Panc1 (cell line): ENCODE data around the gene GMDS. TPM values are rescaled to one million over a fixed set of nuclear protein-coding genes. Genes with fewer than 3 reads are reported as not detected.

ENCODE experiments used
- ATAC-seq: fragments of 200-7000 bp; cut with Tn5 transposase; 2 replicates; pipeline ENCODE4 v1.9.1; 2020; ENCODE audit warnings: mild to moderate bottlenecking, moderate library complexity
- BruUV-seq: library from RNA; stranded (reverse); fragments of 400-500 nt; replicated peaks from 2 replicates; lab custom pipeline; 2021; lab: Mats Ljungman, UMichigan
- CTCF ChIA-PET: fragments of 300-600 bp; sonication (Branson Sonifier 250); formaldehyde crosslinking; loops from one replicate; lab custom pipeline; 2022; ENCODE audit warnings: antibody characterized with exemption; lab: Charles Lee
- POLR2A ChIA-PET: fragments of 300-600 bp; sonication (Branson Sonifier 250); formaldehyde crosslinking; loops from one replicate; lab custom pipeline; 2022; ENCODE audit warnings: antibody characterized with exemption; lab: Charles Lee
- DNase-seq: peaks from one replicate; pipeline ENCODE4 v3.0.0-alpha.2; 2010; ENCODE audit warnings: low read depth, low spot score
- H3K27ac ChIP-seq: 2 replicates; pipeline ENCODE4 v1.5.1; 2011; ENCODE audit warnings: mild to moderate bottlenecking, low read length, inconsistent platforms
- H3K27me3 ChIP-seq: fragments of 200-500 bp; sonication (Bioruptor generic); 2 replicates; pipeline ENCODE4 v1.6.0; 2014; ENCODE audit warnings: low read length, inconsistent platforms; ENCODE audit not compliant: control insufficient read depth, insufficient read depth
- H3K36me3 ChIP-seq: fragments of 200-500 bp; sonication (Bioruptor generic); 2 replicates; pipeline ENCODE4 v1.5.1; 2014; ENCODE audit warnings: inconsistent platforms, mild to moderate bottlenecking, low read length, moderate library complexity; ENCODE audit not compliant: control insufficient read depth, insufficient read depth
- H3K4me1 ChIP-seq: 2 replicates; pipeline ENCODE4 v1.5.1; 2011; ENCODE audit warnings: inconsistent platforms, mild to moderate bottlenecking, low read length, moderate library complexity; ENCODE audit not compliant: control insufficient read depth, insufficient read depth
- H3K4me3 ChIP-seq, 2 experiments: 2 replicates each; pipeline ENCODE4 v1.5.1; 2011 to 2012; ENCODE audit warnings: low read depth in 2 of 2, low read length in 2 of 2, mild to moderate bottlenecking in 2 of 2, inconsistent platforms in 1 of 2, moderate library complexity in 1 of 2
- H3K9me3 ChIP-seq: fragments of 200-500 bp; sonication (Bioruptor generic); 2 replicates; pipeline ENCODE4 v1.5.1; 2014; ENCODE audit warnings: low read depth, mild to moderate bottlenecking, inconsistent platforms, low read length, moderate library complexity; ENCODE audit not compliant: control insufficient read depth, insufficient read depth
- POLR2AphosphoS5 ChIP-seq: IDR thresholded peaks from 2 replicates; pipeline ENCODE4 v1.6.1; 2012; ENCODE audit warnings: mild to moderate bottlenecking, low read depth, low read length, moderate library complexity
- REST ChIP-seq, 2 experiments: IDR thresholded peaks; 2 replicates each; pipeline ENCODE4 v1.6.1; 2011 to 2012; ENCODE audit warnings: low read depth in 2 of 2, control low read depth in 1 of 2, low read length in 1 of 2, mild to moderate bottlenecking in 1 of 2, moderate library complexity in 1 of 2; ENCODE audit not compliant: insufficient read depth in 1 of 2
- SIN3A ChIP-seq: IDR thresholded peaks from 2 replicates; pipeline ENCODE4 v1.6.1; 2012; ENCODE audit warnings: low read depth, mild to moderate bottlenecking, low read length, moderate library complexity, borderline replicate concordance; ENCODE audit not compliant: insufficient read depth
- TCF7L2 ChIP-seq: IDR thresholded peaks from 2 replicates; pipeline ENCODE4 v1.6.1; 2011; ENCODE audit warnings: mild to moderate bottlenecking, low read depth, low read length, inconsistent platforms
- in situ Hi-C: cut with HindIII; loops from 2 replicates; pipeline ENCODE4 v1.10.0; 2016; ENCODE audit warnings: low sequenced_read_pairs, low pct_unique_long_range_greater_than_20kb
- intact Hi-C: fragments of 100-400 bp; cut with micrococcal nuclease; formaldehyde crosslinking; loops from one replicate; pipeline ENCODE4 v1.10.0; 2022; ENCODE audit not compliant: unreplicated experiment
- total RNA-seq: library from RNA; stranded (reverse); gene quantifications from one replicate; pipeline ENCODE4 v1.2.1, GENCODE V29; 2021; ENCODE audit not compliant: unreplicated experiment
- TF ChIP-seq, protein P1 (sequence below): fragments of 450-650 bp; IDR thresholded peaks from 2 replicates; pipeline ENCODE4 v1.5.1; 2017; ENCODE audit warnings: mild to moderate bottlenecking

Gene GMDS
- total RNA-seq, 1 experiment from 2014 or later, result 9.8 TPM

- ATAC-seq (no peak), DNase-seq (no peak)
- Histone ChIP-seq H3K9me3 (no peaks in the 10 kb centered on the region), H3K36me3 (no peaks in the 10 kb centered on the region), H3K4me3 (no peak overlapping the region), H3K27ac (no peak overlapping the region), H3K4me1 (no peaks in the 10 kb centered on the region), H3K27me3 (no peaks in the 10 kb centered on the region)
- intact Hi-C loops (no loop called here), in situ Hi-C loops (no loop called here)
- ChIA-PET POLR2A (no interaction called here), CTCF (no interaction called here)
- TF ChIP-seq POLR2AphosphoS5 (no peak), TCF7L2 (no peak), SIN3A (no peak), REST (IDR thresholded peaks at IDR 0.05; ENCODE audit: insufficient read depth in 1 of 2, low read depth in 2 of 2, low read length in 1 of 2) (no peak)
- TF ChIP-seq, protein P1, sequence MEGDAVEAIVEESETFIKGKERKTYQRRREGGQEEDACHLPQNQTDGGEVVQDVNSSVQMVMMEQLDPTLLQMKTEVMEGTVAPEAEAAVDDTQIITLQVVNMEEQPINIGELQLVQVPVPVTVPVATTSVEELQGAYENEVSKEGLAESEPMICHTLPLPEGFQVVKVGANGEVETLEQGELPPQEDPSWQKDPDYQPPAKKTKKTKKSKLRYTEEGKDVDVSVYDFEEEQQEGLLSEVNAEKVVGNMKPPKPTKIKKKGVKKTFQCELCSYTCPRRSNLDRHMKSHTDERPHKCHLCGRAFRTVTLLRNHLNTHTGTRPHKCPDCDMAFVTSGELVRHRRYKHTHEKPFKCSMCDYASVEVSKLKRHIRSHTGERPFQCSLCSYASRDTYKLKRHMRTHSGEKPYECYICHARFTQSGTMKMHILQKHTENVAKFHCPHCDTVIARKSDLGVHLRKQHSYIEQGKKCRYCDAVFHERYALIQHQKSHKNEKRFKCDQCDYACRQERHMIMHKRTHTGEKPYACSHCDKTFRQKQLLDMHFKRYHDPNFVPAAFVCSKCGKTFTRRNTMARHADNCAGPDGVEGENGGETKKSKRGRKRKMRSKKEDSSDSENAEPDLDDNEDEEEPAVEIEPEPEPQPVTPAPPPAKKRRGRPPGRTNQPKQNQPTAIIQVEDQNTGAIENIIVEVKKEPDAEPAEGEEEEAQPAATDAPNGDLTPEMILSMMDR, result no peak
- BruUV-seq, result no TSS peak
Observed at GRCh38 chr6:1858196-1858595, 387.2 kb downstream of the GMDS start.

- H3K36me3 ChIP-seq, result no peaks in the 10 kb centered on the region
- H3K9me3 ChIP-seq, result no peaks in the 10 kb centered on the region
- no peak overlapping the region for H3K27ac ChIP-seq
- no peak overlapping the region for H3K4me3 ChIP-seq
- TF ChIP-seq, protein P1, result no peak
- no peak for TF ChIP-seq SIN3A
- no peak for TF ChIP-seq REST (IDR thresholded peaks at IDR 0.05; ENCODE audit: insufficient read depth in 1 of 2, low read depth in 2 of 2, low read length in 1 of 2)
- no peak for TF ChIP-seq TCF7L2
- no peak for TF ChIP-seq POLR2AphosphoS5
- intact Hi-C loops, result no loop called here
- in situ Hi-C loops, result no loop called here
- no TSS peak for BruUV-seq
- ChIA-PET POLR2A (no interaction called here), CTCF (no interaction called here)
- no peaks in the 10 kb centered on the region for H3K4me1 ChIP-seq
- DNase-seq (no peak), ATAC-seq (no peak)
- no peaks in the 10 kb centered on the region for H3K27me3 ChIP-seq
Observed at GRCh38 chr6:1856381-1856780, 389.0 kb downstream of the GMDS start.
